ENCODE data around the gene CALML5.

Gene CALML5

GRCh38 chr10:5484205-5484604, 15.2 kb downstream of the CALML5 start:
- in situ Hi-C loops (cut with HindIII; ENCODE audit: low pct_ligation_motif_present, low sequenced_read_pairs) = no loop called here
- H3K36me3 ChIP-seq (replicated peaks) = no peaks in the 10 kb centered on the region
- no peaks in the 10 kb centered on the region for H3K27me3 ChIP-seq (replicated peaks)
- DNase-seq = no peak
- TF ChIP-seq, protein P1, sequence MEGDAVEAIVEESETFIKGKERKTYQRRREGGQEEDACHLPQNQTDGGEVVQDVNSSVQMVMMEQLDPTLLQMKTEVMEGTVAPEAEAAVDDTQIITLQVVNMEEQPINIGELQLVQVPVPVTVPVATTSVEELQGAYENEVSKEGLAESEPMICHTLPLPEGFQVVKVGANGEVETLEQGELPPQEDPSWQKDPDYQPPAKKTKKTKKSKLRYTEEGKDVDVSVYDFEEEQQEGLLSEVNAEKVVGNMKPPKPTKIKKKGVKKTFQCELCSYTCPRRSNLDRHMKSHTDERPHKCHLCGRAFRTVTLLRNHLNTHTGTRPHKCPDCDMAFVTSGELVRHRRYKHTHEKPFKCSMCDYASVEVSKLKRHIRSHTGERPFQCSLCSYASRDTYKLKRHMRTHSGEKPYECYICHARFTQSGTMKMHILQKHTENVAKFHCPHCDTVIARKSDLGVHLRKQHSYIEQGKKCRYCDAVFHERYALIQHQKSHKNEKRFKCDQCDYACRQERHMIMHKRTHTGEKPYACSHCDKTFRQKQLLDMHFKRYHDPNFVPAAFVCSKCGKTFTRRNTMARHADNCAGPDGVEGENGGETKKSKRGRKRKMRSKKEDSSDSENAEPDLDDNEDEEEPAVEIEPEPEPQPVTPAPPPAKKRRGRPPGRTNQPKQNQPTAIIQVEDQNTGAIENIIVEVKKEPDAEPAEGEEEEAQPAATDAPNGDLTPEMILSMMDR (IDR thresholded peaks at IDR 0.05; ENCODE audit: low read depth, low read length, missing control alignments) = no peak
- H3K4me3 ChIP-seq (ENCODE audit: low read depth, low read length) = no peak overlapping the region
- H3K27ac ChIP-seq = no peak overlapping the region

DNA sequence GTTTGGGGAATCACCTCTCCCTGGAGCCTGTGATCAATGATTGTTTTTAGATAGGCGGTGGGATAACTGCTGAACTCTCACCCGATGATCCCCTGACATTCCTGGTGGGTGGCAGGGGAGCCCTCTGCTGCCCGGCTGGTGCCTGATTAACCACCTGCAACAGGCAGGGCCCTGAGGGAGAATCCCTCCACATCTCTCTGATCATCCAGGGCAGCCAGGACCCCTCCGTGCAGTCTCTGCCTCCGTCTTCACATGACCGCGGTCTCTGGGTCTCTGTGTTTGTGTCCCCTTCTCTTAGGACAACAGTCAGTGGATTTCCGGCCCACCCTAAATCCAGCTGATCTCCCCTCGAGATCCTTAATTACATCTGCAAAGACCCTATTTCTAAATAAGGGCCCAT, 17.4 kb downstream of the CALML5 start:
- Histone ChIP-seq H3K27me3 (replicated peaks) (no peaks in the 10 kb centered on the region), H3K36me3 (replicated peaks) (no peaks in the 10 kb centered on the region), H3K4me3 (ENCODE audit: low read depth, low read length) (no peak overlapping the region), H3K27ac (no peak overlapping the region)
- TF ChIP-seq, protein P1 (IDR thresholded peaks at IDR 0.05; ENCODE audit: low read depth, low read length, missing control alignments) = no peak
- DNase-seq = no peak
- in situ Hi-C loops (cut with HindIII; ENCODE audit: low pct_ligation_motif_present, low sequenced_read_pairs) = no loop called here

- DNase-seq = no peak
- TF ChIP-seq, protein P1 (IDR thresholded peaks at IDR 0.05; ENCODE audit: low read depth, low read length, missing control alignments) = no peak
- Histone ChIP-seq H3K4me3 (ENCODE audit: low read depth, low read length) (no peak overlapping the region), H3K27me3 (replicated peaks) (no peaks in the 10 kb centered on the region), H3K36me3 (replicated peaks) (no peaks in the 10 kb centered on the region), H3K27ac (no peak overlapping the region)
- in situ Hi-C loops (cut with HindIII; ENCODE audit: low pct_ligation_motif_present, low sequenced_read_pairs) = no loop called here
Measured at GRCh38 chr10:5481121-5481520, 18.2 kb downstream of the CALML5 start.

GRCh38 chr10:5480162-5480941, 19.0 kb downstream of the CALML5 start:
- DNase-seq = no peak
- no peak overlapping the region for H3K27ac ChIP-seq
- TF ChIP-seq, protein P1 (IDR thresholded peaks at IDR 0.05; ENCODE audit: low read depth, low read length, missing control alignments) = no peak
- in situ Hi-C loops (cut with HindIII; ENCODE audit: low pct_ligation_motif_present, low sequenced_read_pairs) = no loop called here
- H3K27me3 ChIP-seq (replicated peaks) = no peaks in the 10 kb centered on the region
- no peak overlapping the region for H3K4me3 ChIP-seq (ENCODE audit: low read depth, low read length)
- no peaks in the 10 kb centered on the region for H3K36me3 ChIP-seq (replicated peaks)

GRCh38 chr10:5479481-5480161, 19.7 kb downstream of the CALML5 start:
- Histone ChIP-seq H3K27ac (no peak overlapping the region), H3K4me3 (ENCODE audit: low read depth, low read length) (no peak overlapping the region), H3K27me3 (replicated peaks) (no peaks in the 10 kb centered on the region), H3K36me3 (replicated peaks) (no peaks in the 10 kb centered on the region)
- TF ChIP-seq, protein P1 (IDR thresholded peaks at IDR 0.05; ENCODE audit: low read depth, low read length, missing control alignments) = no peak
- DNase-seq = no peak
- in situ Hi-C loops (cut with HindIII; ENCODE audit: low pct_ligation_motif_present, low sequenced_read_pairs) = no loop called here

All from brain microvascular endothelial cell (primary cell).